HUES6 (cell line): ENCODE results near the gene BBLN.
A peak's percentile ranks its signal among the peaks of the same experiment; 100 is the strongest.
"Not testable (repeated sequence)": the region's sequence is repeated elsewhere in the genome, so short reads cannot be mapped to it uniquely, and the experiment has no call there.

ENCODE experiments used
- H3K27ac ChIP-seq: 2 replicates; pipeline ENCODE4 v1.7.0; 2013; ENCODE audit warnings: low read depth, mild to moderate bottlenecking, low read length, inconsistent platforms
- H3K27me3 ChIP-seq: 2 replicates; pipeline ENCODE4 v1.6.1; 2013; ENCODE audit warnings: low read length; ENCODE audit not compliant: control insufficient read depth, insufficient read depth
- H3K36me3 ChIP-seq: 2 replicates; pipeline ENCODE4 v1.6.1; 2013; ENCODE audit warnings: low read length; ENCODE audit not compliant: control insufficient read depth, insufficient read depth
- H3K4me1 ChIP-seq: 2 replicates; pipeline ENCODE4 v1.6.1; 2013; ENCODE audit warnings: low read length; ENCODE audit not compliant: control insufficient read depth, insufficient read depth
- H3K4me3 ChIP-seq: 2 replicates; pipeline ENCODE4 v1.5.1; 2013; ENCODE audit warnings: low read depth, low read length
- H3K9ac ChIP-seq: one replicate; pipeline ENCODE4 v1.6.1; 2013; ENCODE audit warnings: mild to moderate bottlenecking, low read length
- H3K9me3 ChIP-seq: 2 replicates; pipeline ENCODE4 v1.6.1; 2013; ENCODE audit warnings: low read depth, low read length; ENCODE audit not compliant: control insufficient read depth, insufficient read depth

BBLN gene

GRCh38 chr9:128159784-128160602 is at the start of gene BBLN:
Gene BBLN, plus strand, starts transcription at chr9:128160265. Its CDS starts 143 bp downstream, at chr9:128160408.
- H3K9ac ChIP-seq, result peak within 1 kb of the TSS; percentile 83

GRCh38 chr9:128111726-128112125 is 48.3 kb upstream of the BBLN start:
- H3K27me3 ChIP-seq, H3K4me1 ChIP-seq, H3K9ac ChIP-seq, H3K27ac ChIP-seq, H3K4me3 ChIP-seq, H3K9me3 ChIP-seq: not testable (repeated sequence)
- H3K36me3 ChIP-seq, result peaks cover 49% of the 10 kb centered on the region

More at GRCh38 chr9:128159784-128160602, at the start of gene BBLN:
- Histone ChIP-seq H3K4me1 (peaks cover 11% of the 10 kb centered on the region), H3K27ac (peak within 1 kb of the TSS; percentile 70), H3K9me3 (no peaks in the 10 kb centered on the region), H3K4me3 (peak within 1 kb of the TSS; percentile 89), H3K27me3 (no peaks in the 10 kb centered on the region), H3K36me3 (peaks cover 28% of the 10 kb centered on the region)

GRCh38 chr9:128113526-128114325 is 46.3 kb upstream of the BBLN start:
- Histone ChIP-seq H3K4me1 (peaks cover 8% of the 10 kb centered on the region; the same call in 1 of the 2 replicates), H3K9me3 (no peaks in the 10 kb centered on the region), H3K4me3 (no peak overlapping the region), H3K36me3 (peaks cover 30% of the 10 kb centered on the region), H3K27ac (no peak overlapping the region), H3K27me3 (no peaks in the 10 kb centered on the region), H3K9ac (no peak overlapping the region)

- Histone ChIP-seq H3K4me1 (peaks cover 8% of the 10 kb centered on the region; the same call in 1 of the 2 replicates), H3K9ac (no peak overlapping the region), H3K9me3 (no peaks in the 10 kb centered on the region), H3K27me3 (no peaks in the 10 kb centered on the region), H3K36me3 (peaks cover 29% of the 10 kb centered on the region), H3K27ac (no peak overlapping the region), H3K4me3 (no peak overlapping the region)
Measured at GRCh38 chr9:128114326-128115186, 45.5 kb upstream of the BBLN start.

GRCh38 chr9:128115187-128116103 is 44.6 kb upstream of the BBLN start:
- Histone ChIP-seq H3K9ac (no peak overlapping the region), H3K36me3 (peaks cover 32% of the 10 kb centered on the region), H3K9me3 (no peaks in the 10 kb centered on the region), H3K27me3 (no peaks in the 10 kb centered on the region), H3K27ac (no peak overlapping the region), H3K4me3 (no peak overlapping the region), H3K4me1 (peaks cover 8% of the 10 kb centered on the region; the same call in 1 of the 2 replicates)

GRCh38 chr9:128116104-128117083 is 43.7 kb upstream of the BBLN start:
- Histone ChIP-seq H3K9ac (no peak overlapping the region), H3K36me3 (peaks cover 42% of the 10 kb centered on the region), H3K27me3 (no peaks in the 10 kb centered on the region), H3K27ac (no peak overlapping the region), H3K9me3 (no peaks in the 10 kb centered on the region), H3K4me3 (no peak overlapping the region), H3K4me1 (peaks cover 8% of the 10 kb centered on the region; the same call in 1 of the 2 replicates)

GRCh38 chr9:128117613-128118471 is 42.2 kb upstream of the BBLN start:
- peak overlapping the region; percentile 46 for H3K9ac ChIP-seq
- peaks cover 53% of the 10 kb centered on the region for H3K36me3 ChIP-seq
- H3K4me3 ChIP-seq, result peak overlapping the region; percentile 20
- H3K9me3 ChIP-seq, result no peaks in the 10 kb centered on the region
- H3K27me3 ChIP-seq, result no peaks in the 10 kb centered on the region
- peaks cover 8% of the 10 kb centered on the region; the same call in 1 of the 2 replicates for H3K4me1 ChIP-seq
- no peak overlapping the region for H3K27ac ChIP-seq

- Histone ChIP-seq H3K27me3 (no peaks in the 10 kb centered on the region), H3K4me1 (peaks cover 8% of the 10 kb centered on the region; the same call in 1 of the 2 replicates), H3K9me3 (no peaks in the 10 kb centered on the region), H3K9ac (peak overlapping the region; percentile 46), H3K27ac (no peak overlapping the region), H3K36me3 (peaks cover 55% of the 10 kb centered on the region), H3K4me3 (peak overlapping the region; percentile 20; the same call in 1 of the 2 replicates)
Measured at GRCh38 chr9:128118472-128118857, 41.6 kb upstream of the BBLN start.
